GM12874 (cell line): ENCODE data around the gene PYGM.

Experiments
- CTCF ChIP-seq: IDR thresholded peaks from 2 replicates; pipeline ENCODE4 v1.5.1; 2011; ENCODE audit warnings: low read depth, mild to moderate bottlenecking, control low read depth, low read length, moderate library complexity; ENCODE audit not compliant: insufficient read depth

PYGM gene

GRCh38 chr11:64697663-64698375, 62.0 kb downstream of the PYGM start:
- TF ChIP-seq CTCF, result no peak
